Body of pancreas (tissue), 4 donors: ENCODE data around the gene ITGA2.

Experiments used
- CTCF ChIP-seq, 7 experiments: fragments of 450-650 bp in 4 of 7; fragments of 200-600 bp in 3 of 7; sonication (generic) in 3 of 7; IDR thresholded peaks; one replicate each; pipeline ENCODE4 v1.5.1; 2016 to 2019; ENCODE audit warnings: antibody characterized with exemption in 7 of 7
- POLR2A ChIP-seq, 3 donors: fragments of 450-650 bp; IDR thresholded peaks; one replicate each; pipeline ENCODE4 v1.6.1; 2016; ENCODE audit warnings: antibody characterized with exemption in 3 of 3, mild to moderate bottlenecking in 2 of 3

DNA sequence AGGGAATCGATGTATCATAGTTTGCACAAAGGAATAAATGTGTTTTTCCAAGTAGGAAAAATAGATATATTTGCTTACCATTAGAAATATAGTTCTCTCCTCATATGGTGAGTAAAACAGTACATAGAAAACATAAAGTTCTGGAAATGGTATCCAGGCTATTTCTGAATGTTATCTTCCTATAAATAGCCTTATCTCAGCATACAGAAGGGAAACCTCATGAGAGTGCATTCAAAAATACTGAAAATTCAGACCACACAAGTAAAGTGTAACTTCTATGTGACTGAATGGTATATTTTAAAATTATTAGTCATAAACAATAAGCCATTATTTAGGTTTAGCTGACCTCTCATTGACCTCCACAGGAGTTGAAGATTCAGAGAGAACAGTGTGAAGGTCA is 76.9 kb downstream of the ITGA2 start:
- TF ChIP-seq CTCF (IDR thresholded peaks at IDR 0.05): no peak
- TF ChIP-seq POLR2A (IDR thresholded peaks at IDR 0.05): no peak
